ENCODE measurements around the gene FAM171A1. TPM values are rescaled to one million over a fixed set of nuclear protein-coding genes. Genes with fewer than 3 reads are reported as not detected.
"Not testable (repeated sequence)": the region's sequence is repeated elsewhere in the genome, so short reads cannot be mapped to it uniquely, and the experiment has no call there.

The FAM171A1 gene
- total RNA-seq, 1 experiment from 2014 or later: 18.7 TPM

- no peak for DNase-seq (ENCODE audit: low read depth)
Measured at GRCh38 chr10:15290671-15291070, 80.4 kb downstream of the FAM171A1 start.

- DNase-seq (ENCODE audit: low read depth): no peak
Measured at GRCh38 chr10:15290150-15290549, 80.9 kb downstream of the FAM171A1 start.

- DNase-seq (ENCODE audit: low read depth): no peak
Measured at GRCh38 chr10:15280974-15281373, 90.1 kb downstream of the FAM171A1 start.

- no peak for DNase-seq (ENCODE audit: low read depth)
Measured at GRCh38 chr10:15280462-15280861, 90.6 kb downstream of the FAM171A1 start.

GRCh38 chr10:15279236-15279635 is 91.9 kb downstream of the FAM171A1 start:
- no peak for DNase-seq (ENCODE audit: low read depth)

GRCh38 chr10:15278786-15279185 is 92.3 kb downstream of the FAM171A1 start:
- DNase-seq (ENCODE audit: low read depth): no peak

GRCh38 chr10:15276039-15276438 is 95.0 kb downstream of the FAM171A1 start:
- DNase-seq (ENCODE audit: low read depth): not testable (repeated sequence)

- not testable (repeated sequence) for DNase-seq (ENCODE audit: low read depth)
Measured at GRCh38 chr10:15269838-15270237, 101.3 kb downstream of the FAM171A1 start.

GRCh38 chr10:15267496-15267895 is 103.6 kb downstream of the FAM171A1 start:
- DNase-seq (ENCODE audit: low read depth): no peak

- no peak for DNase-seq (ENCODE audit: low read depth)
Measured at GRCh38 chr10:15266117-15266516, 105.0 kb downstream of the FAM171A1 start.

- no peak for DNase-seq (ENCODE audit: low read depth)
Measured at GRCh38 chr10:15265558-15265957, 105.5 kb downstream of the FAM171A1 start.

GRCh38 chr10:15265056-15265455 is 106.0 kb downstream of the FAM171A1 start:
- peak; percentile 75 for DNase-seq (ENCODE audit: low read depth)

- no peak for DNase-seq (ENCODE audit: low read depth)
Measured at GRCh38 chr10:15263657-15264323, 107.3 kb downstream of the FAM171A1 start.

- peak; percentile 23 for DNase-seq (ENCODE audit: low read depth)
Measured at GRCh38 chr10:15262036-15262713, 108.9 kb downstream of the FAM171A1 start.

- DNase-seq (ENCODE audit: low read depth): no peak
Measured at GRCh38 chr10:15259136-15259535, 112.0 kb downstream of the FAM171A1 start.

- no peak for DNase-seq (ENCODE audit: low read depth)
Measured at GRCh38 chr10:15258255-15258654, 112.8 kb downstream of the FAM171A1 start.

GRCh38 chr10:15255961-15256360 is 115.1 kb downstream of the FAM171A1 start:
- no peak for DNase-seq (ENCODE audit: low read depth)

- DNase-seq (ENCODE audit: low read depth): no peak
Measured at GRCh38 chr10:15254808-15255648, 116.1 kb downstream of the FAM171A1 start.

GRCh38 chr10:15253951-15254807 is 116.9 kb downstream of the FAM171A1 start:
- DNase-seq (ENCODE audit: low read depth): no peak

GRCh38 chr10:15252396-15252795 is 118.7 kb downstream of the FAM171A1 start:
- DNase-seq (ENCODE audit: low read depth): no peak

- peak; percentile 54 for DNase-seq (ENCODE audit: low read depth)
Measured at GRCh38 chr10:15251791-15252380, 119.2 kb downstream of the FAM171A1 start.
